GM18868 (cell line): ENCODE measurements around the gene LEMD2.
A peak's percentile ranks its signal among the peaks of the same experiment; 100 is the strongest.

Source experiments
- ATAC-seq: cut with Tn5 transposase; IDR thresholded peaks from one replicate; pipeline ENCODE4 v1.9.1; 2021; ENCODE audit warnings: mild to moderate bottlenecking, moderate library complexity; ENCODE audit not compliant: unreplicated experiment

Gene LEMD2

GRCh38 chr6:33797626-33798342 is 8.9 kb upstream of the LEMD2 start:
- no peak for ATAC-seq

GRCh38 chr6:33794910-33795623 is 6.1 kb upstream of the LEMD2 start:
- no peak for ATAC-seq

GRCh38 chr6:33792981-33793380 is 4.1 kb upstream of the LEMD2 start:
- no peak for ATAC-seq

GRCh38 chr6:33791620-33792019 is 2.7 kb upstream of the LEMD2 start:
- no peak for ATAC-seq

- ATAC-seq, result no peak
Measured at GRCh38 chr6:33790910-33791309, 2.0 kb upstream of the LEMD2 start.

GRCh38 chr6:33790379-33790778 is 1.4 kb upstream of the LEMD2 start:
- no peak for ATAC-seq

- ATAC-seq, result no peak
Measured at GRCh38 chr6:33789550-33789895, 593 bp upstream of the LEMD2 start.

GRCh38 chr6:33787954-33788693 is 806 bp downstream of the LEMD2 start:
- peak; percentile 33 for ATAC-seq

- ATAC-seq, result no peak
Measured at GRCh38 chr6:33787346-33787953, 1.5 kb downstream of the LEMD2 start.

GRCh38 chr6:33786736-33787135 is 2.2 kb downstream of the LEMD2 start:
- ATAC-seq, result no peak

GRCh38 chr6:33785778-33786177 is 3.2 kb downstream of the LEMD2 start:
- ATAC-seq, result no peak

- no peak for ATAC-seq
Measured at GRCh38 chr6:33784787-33785186, 4.1 kb downstream of the LEMD2 start.

- no peak for ATAC-seq
Measured at GRCh38 chr6:33783781-33784520, 5.0 kb downstream of the LEMD2 start.

GRCh38 chr6:33782561-33782960 is 6.4 kb downstream of the LEMD2 start:
- ATAC-seq, result no peak

GRCh38 chr6:33781131-33781975 is 7.6 kb downstream of the LEMD2 start:
- ATAC-seq, result no peak

- no peak for ATAC-seq
Measured at GRCh38 chr6:33779895-33780294, 9.0 kb downstream of the LEMD2 start.

- no peak for ATAC-seq
Measured at GRCh38 chr6:33779290-33779689, 9.6 kb downstream of the LEMD2 start.

GRCh38 chr6:33778444-33779121 is 10.3 kb downstream of the LEMD2 start:
- no peak for ATAC-seq
